ENCODE results near the gene SORCS2. TPM values are rescaled to one million over a fixed set of nuclear protein-coding genes. Genes with fewer than 3 reads are reported as not detected.

The SORCS2 gene
- polyA plus RNA-seq, 3 donors, result 0.46 to 0.55 TPM; not detected in 1

DNA sequence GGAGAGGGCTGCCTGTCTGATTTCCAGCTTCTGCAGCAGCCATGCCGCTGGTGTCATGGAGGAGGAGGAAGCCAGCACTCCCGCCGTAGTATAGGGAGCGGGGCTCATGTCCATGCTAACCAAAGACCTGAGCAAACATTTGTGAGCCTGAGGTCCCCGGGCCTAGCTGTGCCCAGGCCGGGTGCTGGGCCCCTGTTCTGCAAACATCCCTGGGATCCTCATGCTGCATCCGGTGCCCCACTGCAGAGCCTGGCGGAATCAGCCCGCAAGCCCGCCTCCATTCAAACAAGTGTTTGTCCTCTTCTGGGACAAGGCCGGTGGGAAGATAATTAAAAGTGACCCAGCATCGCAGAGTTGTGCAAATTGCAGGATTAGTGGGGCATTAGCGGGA lies 106.3 kb downstream of the SORCS2 start:
- H3K27ac ChIP-seq (ENCODE audit: low read depth in 1 of 2, low read length in 2 of 2), result no peak overlapping the region
- DNase-seq, result no peak
- no peaks in the 10 kb centered on the region for H3K79me2 ChIP-seq (ENCODE audit: insufficient read depth, low read length)
- no peaks in the 10 kb centered on the region for H3K9me3 ChIP-seq (replicated peaks in 1 of 2; ENCODE audit: control insufficient read depth in 1 of 2, insufficient read depth in 1 of 2, low read length in 2 of 2)
- H3K27me3 ChIP-seq (ENCODE audit: control insufficient read depth in 2 of 2, insufficient read depth in 2 of 2, low read length in 2 of 2), result no peaks in the 10 kb centered on the region
- intact Hi-C loops (cut with micrococcal nuclease), result no loop called here
- no peak overlapping the region for H2AFZ ChIP-seq (ENCODE audit: insufficient read depth, low read depth, low read length, poor library complexity, severe bottlenecking)
- no peak overlapping the region for H3K9ac ChIP-seq (ENCODE audit: insufficient read depth, low read length, poor library complexity, severe bottlenecking)
- H3K4me3 ChIP-seq (replicated peaks in 1 of 3; ENCODE audit: low read depth in 2 of 3, low read length in 3 of 3), result no peak overlapping the region
- Mint-ChIP-seq H3K4me1 (no peaks in the 10 kb centered on the region), H3K4me3 (no peak overlapping the region), H3K27me3 (ENCODE audit: low read depth in 3 of 3) (peaks cover 9 to 19% (median 14%) of the 10 kb centered on the region in 3 donors), H3K9me3 (peaks cover 0 to 2% (median 0%) of the 10 kb centered on the region in 7 donors), H3K36me3 (no peaks in the 10 kb centered on the region), H3K27ac (peak overlapping the region in 1 of 7 donors; percentile 41)
- H3K36me3 ChIP-seq (replicated peaks in 1 of 2; ENCODE audit: control insufficient read depth in 1 of 2, insufficient read depth in 2 of 2, low read length in 2 of 2), result no peaks in the 10 kb centered on the region
- no peak overlapping the region for H3K4me2 ChIP-seq (replicated peaks; ENCODE audit: extremely low read depth, low read length, poor library complexity, severe bottlenecking)
- no peaks in the 10 kb centered on the region for H3K4me1 ChIP-seq (ENCODE audit: control insufficient read depth in 1 of 2, insufficient read depth in 2 of 2, low read length in 2 of 2)
- TF ChIP-seq, protein P1, sequence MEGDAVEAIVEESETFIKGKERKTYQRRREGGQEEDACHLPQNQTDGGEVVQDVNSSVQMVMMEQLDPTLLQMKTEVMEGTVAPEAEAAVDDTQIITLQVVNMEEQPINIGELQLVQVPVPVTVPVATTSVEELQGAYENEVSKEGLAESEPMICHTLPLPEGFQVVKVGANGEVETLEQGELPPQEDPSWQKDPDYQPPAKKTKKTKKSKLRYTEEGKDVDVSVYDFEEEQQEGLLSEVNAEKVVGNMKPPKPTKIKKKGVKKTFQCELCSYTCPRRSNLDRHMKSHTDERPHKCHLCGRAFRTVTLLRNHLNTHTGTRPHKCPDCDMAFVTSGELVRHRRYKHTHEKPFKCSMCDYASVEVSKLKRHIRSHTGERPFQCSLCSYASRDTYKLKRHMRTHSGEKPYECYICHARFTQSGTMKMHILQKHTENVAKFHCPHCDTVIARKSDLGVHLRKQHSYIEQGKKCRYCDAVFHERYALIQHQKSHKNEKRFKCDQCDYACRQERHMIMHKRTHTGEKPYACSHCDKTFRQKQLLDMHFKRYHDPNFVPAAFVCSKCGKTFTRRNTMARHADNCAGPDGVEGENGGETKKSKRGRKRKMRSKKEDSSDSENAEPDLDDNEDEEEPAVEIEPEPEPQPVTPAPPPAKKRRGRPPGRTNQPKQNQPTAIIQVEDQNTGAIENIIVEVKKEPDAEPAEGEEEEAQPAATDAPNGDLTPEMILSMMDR (IDR thresholded peaks at IDR 0.05), result no peak
- no peaks in the 10 kb centered on the region for H4K20me1 ChIP-seq (ENCODE audit: insufficient read depth, low read length)
- WGBS (ENCODE audit: insufficient coverage), result 54% methylated on average over 9 of the region's 13 CpGs

DNA sequence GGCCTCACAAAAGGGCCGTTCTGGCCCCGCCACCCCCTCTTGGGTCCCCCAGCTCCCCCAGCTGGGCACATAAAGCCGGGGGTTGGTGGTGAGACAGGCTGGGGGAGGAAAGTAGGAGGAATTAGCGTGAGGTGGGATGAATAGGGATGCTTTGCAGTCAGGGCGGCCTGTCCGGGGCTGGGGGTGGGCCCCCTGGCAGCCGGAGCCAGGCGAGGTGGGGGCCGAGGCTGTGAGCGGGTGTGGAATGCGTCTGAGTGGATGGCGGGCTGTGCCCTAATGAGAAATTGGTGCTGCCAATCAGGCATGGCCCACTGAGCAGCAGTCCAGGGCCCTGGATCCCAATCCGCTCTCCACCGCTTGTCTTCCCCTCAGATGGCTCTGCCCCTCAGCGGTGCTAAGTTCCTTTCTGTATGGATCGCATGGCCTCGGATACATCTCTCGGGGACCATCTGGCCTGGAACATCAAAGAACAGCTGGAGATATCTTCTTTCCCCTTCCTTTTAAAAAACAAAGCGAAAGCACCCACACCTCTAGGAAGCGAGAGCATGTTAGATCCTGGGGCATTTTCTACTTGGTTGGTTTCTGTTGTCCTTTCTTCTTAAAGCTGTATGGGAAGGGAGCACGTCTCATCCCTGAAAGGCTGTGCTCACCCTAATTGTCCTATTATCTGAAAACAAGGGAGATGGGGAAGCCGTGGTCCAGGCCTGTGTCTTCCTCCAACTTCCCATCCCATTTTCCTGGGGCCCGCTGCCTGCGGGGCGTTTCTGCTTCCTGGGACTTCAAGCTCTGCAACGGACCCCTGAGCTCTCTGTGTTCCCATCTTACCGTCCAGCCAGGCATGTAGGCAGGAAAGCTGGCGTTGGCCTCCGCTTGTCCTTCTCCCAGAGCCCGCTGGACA lies 106.9 kb downstream of the SORCS2 start:
- no peak overlapping the region for H2AFZ ChIP-seq (ENCODE audit: insufficient read depth, low read depth, low read length, poor library complexity, severe bottlenecking)
- H3K9ac ChIP-seq (ENCODE audit: insufficient read depth, low read length, poor library complexity, severe bottlenecking), result no peak overlapping the region
- no peaks in the 10 kb centered on the region for H3K27me3 ChIP-seq (ENCODE audit: control insufficient read depth in 2 of 2, insufficient read depth in 2 of 2, low read length in 2 of 2)
- intact Hi-C loops (cut with micrococcal nuclease), result no loop called here
- no peak overlapping the region for H3K4me2 ChIP-seq (replicated peaks; ENCODE audit: extremely low read depth, low read length, poor library complexity, severe bottlenecking)
- no peak overlapping the region for H3K27ac ChIP-seq (ENCODE audit: low read depth in 1 of 2, low read length in 2 of 2)
- H4K20me1 ChIP-seq (ENCODE audit: insufficient read depth, low read length), result no peaks in the 10 kb centered on the region
- no peaks in the 10 kb centered on the region for H3K79me2 ChIP-seq (ENCODE audit: insufficient read depth, low read length)
- TF ChIP-seq, protein P1 (IDR thresholded peaks at IDR 0.05), result no peak
- H3K9me3 ChIP-seq (replicated peaks in 1 of 2; ENCODE audit: control insufficient read depth in 1 of 2, insufficient read depth in 1 of 2, low read length in 2 of 2), result no peaks in the 10 kb centered on the region
- H3K4me3 Mint-ChIP-seq, result peak overlapping the region in 1 of 2 donors; percentile 11
- peak overlapping the region in 1 of 7 donors; percentile 20 for H3K27ac Mint-ChIP-seq
- WGBS (ENCODE audit: insufficient coverage), result 54% methylated on average over 24 of the region's 30 CpGs
- peaks cover 0 to 2% (median 0%) of the 10 kb centered on the region in 7 donors for H3K9me3 Mint-ChIP-seq
- DNase-seq, result no peak
- H3K27me3 Mint-ChIP-seq (ENCODE audit: low read depth in 3 of 3), result peaks cover 9 to 19% (median 14%) of the 10 kb centered on the region in 3 donors
- H3K4me1 ChIP-seq (ENCODE audit: control insufficient read depth in 1 of 2, insufficient read depth in 2 of 2, low read length in 2 of 2), result no peaks in the 10 kb centered on the region
- no peak overlapping the region for H3K4me3 ChIP-seq (replicated peaks in 1 of 3; ENCODE audit: low read depth in 2 of 3, low read length in 3 of 3)
- no peaks in the 10 kb centered on the region for H3K4me1 Mint-ChIP-seq
- no peaks in the 10 kb centered on the region for H3K36me3 ChIP-seq (replicated peaks in 1 of 2; ENCODE audit: control insufficient read depth in 1 of 2, insufficient read depth in 2 of 2, low read length in 2 of 2)
- no peaks in the 10 kb centered on the region for H3K36me3 Mint-ChIP-seq

Data from CD14-positive monocyte (primary cell).